GM18526 (cell line): ENCODE results near the gene KIAA0930.

Experiments
- POLR2A ChIP-seq: IDR thresholded peaks from 3 replicates; pipeline ENCODE4 v1.6.1; 2011; ENCODE audit not compliant: insufficient read length; ENCODE audit errors: extremely low read depth

KIAA0930 gene

DNA sequence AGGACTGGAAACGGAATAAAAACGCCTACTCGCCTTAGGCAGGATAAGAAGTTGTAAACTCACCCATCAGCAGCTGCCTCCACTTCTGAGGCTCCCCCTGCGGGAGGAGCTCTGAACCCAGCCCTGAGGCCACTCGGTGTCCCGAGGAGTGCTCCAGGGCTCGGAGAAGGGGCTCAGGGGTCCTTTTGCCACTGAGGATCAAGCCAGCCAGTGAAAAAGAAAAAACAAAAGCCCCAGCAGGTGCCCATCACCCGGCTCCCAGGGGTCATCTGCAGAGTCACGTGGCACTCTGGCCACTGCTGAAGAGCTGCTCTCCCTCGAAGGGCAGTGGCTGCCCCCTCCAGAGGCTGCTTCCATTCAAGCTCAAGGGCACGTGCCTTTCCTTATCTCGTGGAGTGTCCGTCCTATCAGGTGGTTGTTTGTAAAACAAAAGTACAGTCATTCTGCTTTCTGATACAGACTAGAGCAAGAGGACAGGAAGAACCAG is 48.0 kb downstream of the KIAA0930 start:
- TF ChIP-seq POLR2A, result no peak

DNA sequence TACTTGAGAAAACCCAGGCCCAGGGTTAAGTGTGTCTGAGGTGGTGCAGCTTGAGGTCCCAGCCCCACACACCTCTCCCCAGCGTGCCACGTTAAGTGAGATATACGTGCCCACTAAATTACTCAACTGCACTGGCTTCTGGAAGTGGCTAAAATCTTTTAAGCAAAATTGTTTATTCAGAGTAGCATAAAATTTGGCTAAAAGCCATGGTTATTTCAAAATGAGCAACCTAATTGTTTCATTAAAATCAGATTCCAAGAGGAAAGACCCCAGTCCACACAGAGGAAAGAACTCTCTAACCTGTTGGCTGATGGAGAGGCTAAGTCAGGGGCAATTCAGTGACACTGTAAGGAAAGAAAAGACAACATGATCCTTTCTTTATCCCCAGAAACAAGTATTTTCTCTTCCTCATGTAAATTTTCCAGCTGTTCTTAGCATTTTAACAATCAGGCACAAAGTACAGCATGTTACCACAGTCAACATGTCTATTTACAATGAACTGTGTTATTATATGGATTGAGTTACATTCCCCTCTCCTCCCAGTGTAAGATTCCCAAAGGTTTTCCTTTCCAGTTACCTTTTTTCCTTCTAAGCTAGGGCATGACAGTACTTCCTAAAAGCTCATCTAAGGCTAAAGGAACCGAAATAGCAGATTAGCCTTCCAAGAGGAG is 50.4 kb downstream of the KIAA0930 start:
- TF ChIP-seq POLR2A, result no peak

DNA sequence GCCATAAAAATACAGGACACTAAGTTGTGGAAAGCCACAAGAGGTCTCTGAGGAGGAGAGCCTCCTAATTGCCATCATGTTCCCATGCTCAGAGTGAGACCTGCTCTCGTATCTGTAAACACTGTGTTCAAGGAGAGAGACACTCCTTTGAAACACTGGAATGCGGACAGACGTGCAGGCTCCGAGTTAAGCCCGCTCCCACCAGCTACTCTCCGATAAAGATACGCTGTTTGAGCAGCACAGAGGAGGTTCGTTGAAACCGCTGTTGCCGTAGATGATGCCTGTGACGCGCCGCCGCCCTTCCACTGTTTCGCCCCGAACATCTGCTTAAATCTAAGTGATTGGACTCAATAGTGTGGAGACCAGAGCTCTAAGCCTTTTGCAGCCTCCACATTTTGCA is 51.9 kb downstream of the KIAA0930 start:
- no peak for TF ChIP-seq POLR2A

DNA sequence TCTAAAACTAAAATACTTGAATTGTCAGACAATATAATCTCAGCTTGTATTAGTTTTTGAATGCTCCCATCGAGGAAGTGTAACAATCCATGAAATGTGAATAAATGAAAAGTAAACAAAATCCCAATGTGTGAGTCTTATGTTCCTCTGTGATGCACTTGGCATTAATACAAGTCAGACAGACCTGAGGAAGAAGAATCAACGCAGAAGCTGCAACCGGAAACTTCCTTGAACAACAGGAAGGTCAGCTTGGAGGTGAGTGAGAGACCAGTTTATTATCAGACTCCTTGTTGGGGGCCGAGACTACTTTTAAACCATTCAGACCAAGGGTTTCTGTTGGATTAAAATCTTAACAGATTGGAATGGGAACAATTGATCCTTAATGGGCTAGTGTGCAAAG is 52.8 kb downstream of the KIAA0930 start:
- TF ChIP-seq POLR2A, result no peak

DNA sequence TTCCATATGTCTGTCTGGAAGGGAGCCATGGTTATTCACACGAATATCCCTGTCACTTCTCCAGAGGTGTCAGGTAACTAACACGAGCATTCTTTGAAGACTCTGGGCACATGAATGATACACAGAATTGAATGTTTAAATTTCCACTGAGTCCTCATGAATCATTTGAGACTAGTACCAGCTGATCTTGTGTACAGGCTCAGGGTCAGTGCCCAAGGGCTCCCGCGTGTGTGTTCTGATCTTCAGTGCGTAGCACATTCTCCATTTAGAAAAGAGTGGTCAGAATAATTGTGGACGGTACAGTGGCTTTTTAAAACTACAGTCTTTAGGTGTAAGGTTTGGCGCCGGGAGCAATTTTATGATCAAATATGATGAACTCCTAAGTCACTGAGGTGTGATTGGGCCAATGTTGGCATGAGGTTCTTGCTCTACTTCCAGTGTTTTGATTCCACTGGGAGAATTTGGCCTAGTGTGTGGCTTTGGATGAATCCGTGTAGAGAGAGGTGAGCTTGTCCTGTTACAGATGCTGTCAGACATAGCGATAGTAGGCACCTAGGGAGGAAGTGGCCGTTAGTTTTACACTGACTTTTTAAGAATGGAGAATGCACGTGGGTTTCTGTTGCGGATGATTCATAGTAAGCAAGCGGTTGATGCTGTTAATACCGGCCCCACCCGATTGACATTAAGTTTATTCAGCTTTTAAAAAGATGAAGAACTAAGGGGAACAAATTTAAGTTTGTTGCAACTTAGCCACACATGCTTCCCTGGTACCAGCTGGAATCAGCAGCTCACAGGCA is 54.8 kb downstream of the KIAA0930 start:
- no peak for TF ChIP-seq POLR2A

DNA sequence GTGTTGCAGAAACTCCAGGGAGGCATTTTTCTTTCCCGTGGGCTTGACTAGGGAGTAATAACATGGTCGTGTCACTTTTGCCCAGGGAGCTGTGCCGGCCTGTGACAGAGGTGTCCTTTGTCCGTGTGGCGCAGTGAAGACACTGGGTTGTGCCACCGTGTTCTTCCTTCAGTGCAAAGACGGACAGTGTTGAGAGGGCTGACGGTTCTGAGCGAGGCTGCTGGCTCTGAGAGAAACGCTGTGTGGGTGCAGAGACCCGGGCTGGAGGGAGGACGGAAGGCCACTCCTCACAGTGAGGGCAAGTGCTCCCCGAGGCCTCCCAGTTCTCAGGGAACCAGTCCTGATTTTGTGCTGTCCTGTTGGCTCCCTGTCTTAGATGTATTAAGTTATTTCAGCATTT is 56.7 kb downstream of the KIAA0930 start:
- no peak for TF ChIP-seq POLR2A

DNA sequence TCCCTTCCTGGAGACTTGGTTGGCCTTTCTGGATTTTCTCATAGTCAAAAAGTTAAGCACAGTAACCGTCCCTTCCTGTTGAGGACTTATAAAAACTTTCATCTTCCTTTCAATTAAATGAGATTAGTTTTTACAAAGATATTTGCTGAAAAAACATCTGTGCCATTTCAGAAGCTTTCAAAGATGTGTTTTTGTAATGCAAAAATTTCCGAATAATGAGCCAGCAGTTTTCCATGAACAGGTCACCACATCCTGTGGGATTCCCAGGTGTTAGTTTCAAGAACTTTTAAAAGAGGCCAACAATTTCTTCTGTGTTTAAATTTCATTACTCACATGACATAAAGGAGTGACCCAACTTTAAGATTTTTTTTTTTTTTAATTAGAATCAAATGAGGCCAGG is 58.9 kb downstream of the KIAA0930 start:
- no peak for TF ChIP-seq POLR2A

DNA sequence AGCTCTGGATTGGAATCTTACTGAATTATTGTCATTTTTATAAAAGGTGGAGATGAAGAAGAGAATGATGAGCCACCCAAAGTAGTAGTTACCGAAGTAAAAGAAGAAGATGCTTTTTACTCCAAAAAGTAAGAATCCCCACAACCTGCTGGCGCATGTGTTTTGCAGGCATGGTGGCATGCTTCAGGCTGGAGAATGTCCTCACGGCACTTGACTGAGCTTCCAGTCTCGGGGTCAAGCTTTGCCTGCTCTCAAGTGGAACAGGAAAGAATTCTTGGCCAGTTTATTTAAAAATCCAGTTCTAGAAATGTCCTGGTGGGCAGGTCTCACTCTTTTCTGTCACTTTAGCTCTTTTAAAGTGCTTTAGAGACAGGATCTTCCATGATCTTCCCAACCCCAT is 59.5 kb downstream of the KIAA0930 start:
- no peak for TF ChIP-seq POLR2A

DNA sequence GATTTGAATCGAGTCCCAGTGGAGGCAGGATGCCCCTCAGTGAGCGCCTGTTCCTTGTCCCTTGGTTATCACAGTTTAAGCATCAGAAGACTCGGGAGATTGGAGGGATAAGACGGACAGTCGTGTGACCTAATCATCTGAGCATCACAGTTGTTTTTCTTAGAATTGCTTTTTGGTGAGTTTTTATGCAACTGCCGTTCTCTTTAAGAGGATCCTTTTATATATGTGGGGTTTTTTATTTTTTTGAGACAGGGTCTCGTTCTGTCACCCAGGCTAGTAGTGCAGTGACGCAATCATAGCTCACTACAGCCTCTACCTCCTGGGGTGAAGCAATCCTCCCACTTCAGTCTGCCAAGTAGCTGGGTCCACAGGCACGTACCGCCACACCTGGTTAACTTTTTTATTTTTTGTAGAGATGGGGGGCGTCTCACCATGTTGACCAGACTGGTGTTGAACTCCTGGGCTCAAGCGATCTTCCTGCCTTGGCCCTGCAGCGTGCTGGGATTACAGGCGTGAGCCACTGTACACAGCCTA is 60.5 kb downstream of the KIAA0930 start:
- TF ChIP-seq POLR2A, result no peak

DNA sequence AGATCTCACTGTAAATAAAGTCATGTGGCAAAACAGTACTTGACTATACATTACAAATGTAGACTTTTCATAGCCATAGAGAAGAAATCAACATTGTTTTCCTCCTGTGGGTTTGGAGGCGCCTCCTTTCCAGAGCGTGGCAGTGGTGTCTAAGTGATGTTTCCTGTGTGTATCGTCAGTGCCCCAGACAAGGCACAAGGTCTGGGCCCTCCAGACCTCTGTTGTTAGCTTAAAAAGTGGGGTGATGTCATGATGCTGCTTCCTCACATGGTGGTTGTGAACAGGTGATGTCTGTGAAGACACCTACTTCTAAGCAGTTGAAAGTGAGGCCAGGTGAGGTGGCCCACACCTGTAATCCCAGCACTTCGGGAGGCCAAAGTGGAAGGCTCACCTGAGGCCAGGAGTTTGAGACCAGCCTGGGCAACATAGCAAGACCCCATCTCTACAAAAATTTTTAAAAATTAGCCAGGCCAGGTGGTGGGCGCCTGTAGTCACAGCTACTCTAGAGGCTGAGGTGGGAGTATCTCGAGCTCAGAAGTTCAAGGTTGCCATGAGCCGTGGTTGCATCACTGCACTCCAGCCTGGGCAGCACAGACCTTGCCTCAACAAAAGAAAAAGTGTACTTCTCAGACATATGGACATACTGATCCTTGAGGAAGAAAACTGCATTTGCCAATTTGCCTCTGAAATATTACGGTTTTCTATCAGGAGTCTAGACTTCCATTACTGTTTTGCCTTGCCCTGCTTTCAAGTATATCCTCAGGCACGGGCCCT is 61.2 kb downstream of the KIAA0930 start:
- TF ChIP-seq POLR2A, result no peak

DNA sequence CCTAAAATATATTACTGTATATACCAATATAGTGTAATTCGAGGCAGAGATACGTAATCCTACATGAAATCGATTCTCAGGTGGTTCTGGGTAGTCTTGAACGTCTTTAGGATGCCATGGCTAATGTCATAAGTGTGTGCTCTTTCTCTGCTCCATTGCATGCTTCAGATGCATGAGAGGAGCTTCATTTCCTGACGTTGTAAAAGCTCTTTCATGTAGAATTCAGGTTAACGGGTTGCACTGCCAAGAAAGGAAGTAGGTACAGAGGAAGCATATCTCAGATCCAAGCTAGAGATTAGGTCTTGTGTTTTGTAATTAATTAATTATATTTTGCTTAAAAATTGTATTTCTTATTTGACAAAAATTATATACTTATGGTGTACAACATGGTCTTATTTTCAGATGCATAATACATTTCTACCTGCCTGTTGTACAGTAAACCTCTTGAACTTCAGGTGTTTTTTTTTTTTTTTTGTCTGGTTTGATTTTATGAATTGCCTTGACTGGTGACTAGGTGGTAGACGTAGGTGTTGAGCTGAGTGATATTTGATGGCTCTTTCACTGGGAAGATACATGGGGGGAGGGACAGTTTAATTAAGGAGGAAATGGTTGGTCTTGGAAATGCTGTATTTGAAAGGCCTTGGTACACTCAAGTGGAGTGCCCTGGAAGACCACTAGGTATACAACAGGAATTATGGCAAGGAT is 67.7 kb downstream of the KIAA0930 start:
- no peak for TF ChIP-seq POLR2A

DNA sequence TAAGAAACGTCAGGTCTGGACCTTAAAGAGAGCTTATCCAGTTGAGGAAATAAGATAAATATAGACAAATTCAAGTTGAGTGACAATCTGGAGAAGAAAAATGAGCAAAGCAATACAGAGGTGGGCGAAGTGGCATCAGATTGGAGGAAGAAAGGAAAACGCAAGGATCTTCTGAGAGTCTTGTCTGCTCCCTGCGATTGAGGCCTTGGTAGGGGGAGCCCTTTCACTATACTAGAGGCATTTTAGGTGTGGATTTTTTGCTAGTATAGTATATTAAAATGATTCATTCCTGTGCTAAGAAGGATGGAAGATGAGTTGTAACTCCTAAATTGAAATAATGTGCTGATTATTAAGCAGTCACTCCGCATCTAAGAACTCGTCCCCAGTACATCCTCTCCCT is 68.9 kb downstream of the KIAA0930 start:
- no peak for TF ChIP-seq POLR2A

DNA sequence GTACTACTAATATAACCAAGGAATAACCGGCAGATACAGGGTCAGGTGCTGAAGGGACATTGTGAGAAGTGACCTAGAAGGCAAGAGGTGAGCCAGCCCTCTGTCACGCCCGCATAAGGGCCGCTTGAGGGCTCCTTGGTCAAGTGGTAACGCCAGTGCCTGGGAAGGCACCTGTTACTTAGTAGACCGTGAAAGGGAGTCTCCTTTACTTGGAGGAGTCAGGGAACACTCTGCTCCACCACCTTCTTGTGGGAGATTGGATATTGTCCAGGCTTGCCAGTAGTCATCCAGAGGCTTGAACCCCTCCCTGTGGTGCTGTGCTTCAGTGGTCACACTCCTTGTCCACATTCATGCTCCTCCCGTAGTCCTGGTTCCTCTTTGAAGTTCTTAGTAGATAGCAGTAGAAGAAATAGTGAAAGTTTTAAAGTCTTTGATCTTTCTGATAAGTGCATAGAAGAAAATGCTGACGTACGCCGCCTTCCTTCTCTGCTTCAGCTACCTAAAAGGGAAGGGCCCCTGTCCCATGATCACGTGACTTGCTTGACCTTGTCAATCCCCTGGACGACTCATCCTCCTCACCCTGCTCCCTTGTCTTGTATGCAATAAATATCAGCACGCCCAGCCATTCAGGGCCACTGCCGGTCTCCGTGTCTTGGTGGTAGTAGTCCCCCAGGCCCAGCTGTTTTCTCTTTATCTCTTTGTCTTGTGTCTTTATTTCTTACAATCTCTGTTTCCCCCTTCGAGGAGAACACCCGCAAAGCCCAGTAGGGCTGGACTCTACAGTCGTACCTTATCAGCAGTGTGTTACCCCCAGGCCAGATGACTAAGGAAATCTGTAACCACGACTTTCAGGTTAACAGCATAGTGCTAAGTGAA is 70.9 kb downstream of the KIAA0930 start:
- TF ChIP-seq POLR2A, result no peak

DNA sequence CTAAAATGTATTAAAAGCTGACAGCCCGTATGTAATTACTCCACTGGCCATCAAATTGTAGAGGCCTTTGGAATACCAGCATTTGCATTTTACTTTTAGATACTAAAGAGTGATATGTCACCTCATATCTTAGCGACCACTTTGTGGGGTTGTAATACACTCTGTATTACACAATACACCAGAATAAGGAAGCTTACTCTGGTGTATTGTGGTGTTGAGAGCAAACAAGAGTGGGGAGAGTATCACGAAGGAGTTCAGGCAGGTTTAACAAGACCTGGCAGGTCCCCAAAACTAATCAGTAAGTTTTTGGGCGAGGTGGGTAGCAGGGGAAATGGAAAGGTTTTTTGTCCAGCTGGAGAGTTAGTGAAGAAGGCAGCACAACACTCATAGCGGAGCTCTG is 73.8 kb downstream of the KIAA0930 start:
- TF ChIP-seq POLR2A, result no peak
